ENCODE measurements around the gene DKK3.

DNA sequence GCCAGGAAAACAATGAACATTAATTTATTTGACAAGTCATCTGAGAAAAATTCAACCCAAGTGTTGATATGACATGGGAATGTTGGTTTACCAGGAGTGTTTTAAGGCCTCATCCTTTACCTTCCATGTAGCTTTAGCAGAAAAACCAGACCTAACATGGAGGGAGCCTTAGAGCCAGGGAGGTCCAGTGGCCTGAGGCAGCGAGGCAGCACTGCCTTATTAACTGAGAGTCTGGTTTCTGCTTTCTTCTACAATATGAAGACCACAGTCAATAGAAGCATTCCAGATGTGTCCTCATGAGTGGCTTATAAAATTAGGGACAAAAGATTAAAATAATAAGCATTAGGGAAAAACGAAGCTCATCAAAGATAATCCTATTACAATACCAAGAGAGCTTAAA lies 61.5 kb downstream of the DKK3 start:
- TF ChIP-seq, protein P1, sequence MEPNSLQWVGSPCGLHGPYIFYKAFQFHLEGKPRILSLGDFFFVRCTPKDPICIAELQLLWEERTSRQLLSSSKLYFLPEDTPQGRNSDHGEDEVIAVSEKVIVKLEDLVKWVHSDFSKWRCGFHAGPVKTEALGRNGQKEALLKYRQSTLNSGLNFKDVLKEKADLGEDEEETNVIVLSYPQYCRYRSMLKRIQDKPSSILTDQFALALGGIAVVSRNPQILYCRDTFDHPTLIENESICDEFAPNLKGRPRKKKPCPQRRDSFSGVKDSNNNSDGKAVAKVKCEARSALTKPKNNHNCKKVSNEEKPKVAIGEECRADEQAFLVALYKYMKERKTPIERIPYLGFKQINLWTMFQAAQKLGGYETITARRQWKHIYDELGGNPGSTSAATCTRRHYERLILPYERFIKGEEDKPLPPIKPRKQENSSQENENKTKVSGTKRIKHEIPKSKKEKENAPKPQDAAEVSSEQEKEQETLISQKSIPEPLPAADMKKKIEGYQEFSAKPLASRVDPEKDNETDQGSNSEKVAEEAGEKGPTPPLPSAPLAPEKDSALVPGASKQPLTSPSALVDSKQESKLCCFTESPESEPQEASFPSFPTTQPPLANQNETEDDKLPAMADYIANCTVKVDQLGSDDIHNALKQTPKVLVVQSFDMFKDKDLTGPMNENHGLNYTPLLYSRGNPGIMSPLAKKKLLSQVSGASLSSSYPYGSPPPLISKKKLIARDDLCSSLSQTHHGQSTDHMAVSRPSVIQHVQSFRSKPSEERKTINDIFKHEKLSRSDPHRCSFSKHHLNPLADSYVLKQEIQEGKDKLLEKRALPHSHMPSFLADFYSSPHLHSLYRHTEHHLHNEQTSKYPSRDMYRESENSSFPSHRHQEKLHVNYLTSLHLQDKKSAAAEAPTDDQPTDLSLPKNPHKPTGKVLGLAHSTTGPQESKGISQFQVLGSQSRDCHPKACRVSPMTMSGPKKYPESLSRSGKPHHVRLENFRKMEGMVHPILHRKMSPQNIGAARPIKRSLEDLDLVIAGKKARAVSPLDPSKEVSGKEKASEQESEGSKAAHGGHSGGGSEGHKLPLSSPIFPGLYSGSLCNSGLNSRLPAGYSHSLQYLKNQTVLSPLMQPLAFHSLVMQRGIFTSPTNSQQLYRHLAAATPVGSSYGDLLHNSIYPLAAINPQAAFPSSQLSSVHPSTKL (CRISPR knock-in tag; IDR thresholded peaks at IDR 0.05), result no peak
- TF ChIP-seq CTCF (CRISPR knock-in tag; IDR thresholded peaks at IDR 0.05), result no peak

Measured in HepG2 (cell line).